Measurements from ENCODE around the gene IGF1.

Gene IGF1

DNA sequence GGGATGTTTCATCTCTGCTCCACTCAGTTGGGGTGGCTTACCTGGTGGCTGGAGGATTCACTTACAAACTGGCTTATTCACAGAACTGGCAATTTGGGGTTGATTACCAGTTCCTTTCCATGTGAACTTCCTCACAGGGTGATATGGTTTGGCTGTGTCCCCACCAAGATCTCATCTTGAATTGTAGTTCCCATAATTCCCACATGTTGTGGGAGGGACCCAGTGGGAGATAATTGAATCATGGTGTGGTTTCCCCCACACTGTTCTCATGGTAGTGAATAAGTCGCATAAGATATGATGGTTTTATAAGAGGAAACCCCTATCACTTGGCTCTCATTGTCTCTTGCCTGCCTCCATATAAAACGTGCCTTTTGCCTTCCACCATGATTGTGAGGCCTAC lies 26.9 kb upstream of the IGF1 start:
- Histone ChIP-seq H3K18ac (ENCODE audit: low read length) (no peak overlapping the region), H4K91ac (ENCODE audit: low read depth, low read length, poor library complexity) (no peak overlapping the region)
- no CpG with 5 or more reads among the region's 2 CpGs for WGBS, 2 donors (ENCODE audit: extremely low coverage in 2 of 2, insufficient read length in 2 of 2, insufficient replicate concordance in 1 of 2)

DNA sequence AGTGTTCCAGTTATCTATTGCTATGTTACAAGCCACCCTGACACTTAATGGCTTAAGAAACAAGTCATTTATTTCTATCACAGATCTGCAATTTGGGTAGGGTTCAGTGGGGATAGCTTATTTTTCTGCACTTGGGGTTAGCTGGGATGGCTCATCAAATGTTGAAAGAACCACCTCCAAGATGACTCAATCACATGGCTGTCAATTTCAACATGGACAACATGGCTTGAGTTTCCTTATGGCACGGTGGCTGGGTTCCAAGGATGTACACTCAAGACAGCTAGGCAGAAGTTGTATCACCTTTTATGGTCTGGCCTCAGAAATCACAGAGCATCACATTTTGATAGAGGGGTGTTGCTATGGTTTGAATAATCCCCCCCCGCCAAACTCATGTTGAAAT lies 24.5 kb upstream of the IGF1 start:
- H4K8ac ChIP-seq (ENCODE audit: low read depth, low read length) = no peak overlapping the region
- H3K36me3 ChIP-seq (replicated peaks in 1 of 2; ENCODE audit: control insufficient read depth in 2 of 2, insufficient read depth in 2 of 2, low read length in 2 of 2) = no peaks in the 10 kb centered on the region
- no peak overlapping the region for H2AK5ac ChIP-seq (ENCODE audit: low read depth, low read length)
- no peaks in the 10 kb centered on the region for H3K79me1 ChIP-seq (ENCODE audit: low read depth, low read length)
- H3K9me3 ChIP-seq (replicated peaks in 1 of 2; ENCODE audit: control insufficient read depth in 2 of 2, insufficient read depth in 1 of 2, low read depth in 1 of 2, low read length in 2 of 2) = no peaks in the 10 kb centered on the region
- no peak overlapping the region for H3K4me2 ChIP-seq (ENCODE audit: insufficient read depth, low read length, poor library complexity, severe bottlenecking)
- H2BK5ac ChIP-seq (ENCODE audit: low read length) = no peak overlapping the region
- H3K4me3 ChIP-seq (ENCODE audit: low read length in 2 of 2) = no peak overlapping the region
- H3K4ac ChIP-seq (ENCODE audit: low read length) = no peak overlapping the region
- no peak overlapping the region for H3K14ac ChIP-seq (ENCODE audit: low read length)
- no peak overlapping the region for H2BK120ac ChIP-seq (ENCODE audit: low read depth, low read length)
- H2AFZ ChIP-seq (ENCODE audit: low read length) = no peak overlapping the region
- WGBS, 2 donors (ENCODE audit: extremely low coverage in 2 of 2, insufficient read length in 2 of 2, insufficient replicate concordance in 1 of 2) = no CpG with 5 or more reads among the region's 2 CpGs
- H2BK12ac ChIP-seq (ENCODE audit: low read length) = no peak overlapping the region
- no peak overlapping the region for H2BK15ac ChIP-seq (ENCODE audit: low read length)
- H4K91ac ChIP-seq (ENCODE audit: low read depth, low read length, poor library complexity) = no peak overlapping the region
- no peak for DNase-seq (ENCODE audit: low spot score)
- no peak overlapping the region for H3K18ac ChIP-seq (ENCODE audit: low read length)
- H3K23ac ChIP-seq (ENCODE audit: low read depth, low read length, poor library complexity) = no peak overlapping the region
- H3K9ac ChIP-seq (ENCODE audit: low read depth, low read length, poor library complexity) = no peak overlapping the region
- H3K4me1 ChIP-seq (ENCODE audit: control insufficient read depth in 2 of 2, insufficient read depth in 1 of 2, low read depth in 1 of 2, low read length in 2 of 2) = peaks cover 0 to 1% of the 10 kb centered on the region in 2 donors
- no peak overlapping the region for H3K27ac ChIP-seq (replicated peaks; ENCODE audit: low read length)
- no peaks in the 10 kb centered on the region for H3K27me3 ChIP-seq (ENCODE audit: control insufficient read depth in 3 of 3, insufficient read depth in 3 of 3, low read depth in 1 of 3, low read length in 3 of 3)

More for the DNA sequence above, 26.9 kb upstream of the IGF1 start:
- no peak overlapping the region for H4K8ac ChIP-seq (ENCODE audit: low read depth, low read length)
- H3K4me2 ChIP-seq (ENCODE audit: insufficient read depth, low read length, poor library complexity, severe bottlenecking) = no peak overlapping the region
- no peak overlapping the region for H3K4ac ChIP-seq (ENCODE audit: low read length)
- DNase-seq (ENCODE audit: low spot score) = no peak
- H3K23ac ChIP-seq (ENCODE audit: low read depth, low read length, poor library complexity) = no peak overlapping the region
- no peaks in the 10 kb centered on the region for H3K36me3 ChIP-seq (replicated peaks in 1 of 2; ENCODE audit: control insufficient read depth in 2 of 2, insufficient read depth in 2 of 2, low read length in 2 of 2)
- no peak overlapping the region for H2BK15ac ChIP-seq (ENCODE audit: low read length)
- H3K27me3 ChIP-seq (ENCODE audit: control insufficient read depth in 3 of 3, insufficient read depth in 3 of 3, low read depth in 1 of 3, low read length in 3 of 3) = no peaks in the 10 kb centered on the region
- H2AK5ac ChIP-seq (ENCODE audit: low read depth, low read length) = no peak overlapping the region
- no peak overlapping the region for H2BK120ac ChIP-seq (ENCODE audit: low read depth, low read length)
- H3K4me3 ChIP-seq (ENCODE audit: low read length in 2 of 2) = no peak overlapping the region
- no peak overlapping the region for H3K14ac ChIP-seq (ENCODE audit: low read length)
- H3K4me1 ChIP-seq (ENCODE audit: control insufficient read depth in 2 of 2, insufficient read depth in 1 of 2, low read depth in 1 of 2, low read length in 2 of 2) = peaks cover 0 to 4% of the 10 kb centered on the region in 2 donors
- no peaks in the 10 kb centered on the region for H3K9me3 ChIP-seq (replicated peaks in 1 of 2; ENCODE audit: control insufficient read depth in 2 of 2, insufficient read depth in 1 of 2, low read depth in 1 of 2, low read length in 2 of 2)
- no peak overlapping the region for H2AFZ ChIP-seq (ENCODE audit: low read length)
- no peak overlapping the region for H2BK5ac ChIP-seq (ENCODE audit: low read length)
- H3K79me1 ChIP-seq (ENCODE audit: low read depth, low read length) = no peaks in the 10 kb centered on the region
- H3K9ac ChIP-seq (ENCODE audit: low read depth, low read length, poor library complexity) = no peak overlapping the region
- no peak overlapping the region for H2BK12ac ChIP-seq (ENCODE audit: low read length)
- H3K27ac ChIP-seq (replicated peaks; ENCODE audit: low read length) = no peak overlapping the region

DNA sequence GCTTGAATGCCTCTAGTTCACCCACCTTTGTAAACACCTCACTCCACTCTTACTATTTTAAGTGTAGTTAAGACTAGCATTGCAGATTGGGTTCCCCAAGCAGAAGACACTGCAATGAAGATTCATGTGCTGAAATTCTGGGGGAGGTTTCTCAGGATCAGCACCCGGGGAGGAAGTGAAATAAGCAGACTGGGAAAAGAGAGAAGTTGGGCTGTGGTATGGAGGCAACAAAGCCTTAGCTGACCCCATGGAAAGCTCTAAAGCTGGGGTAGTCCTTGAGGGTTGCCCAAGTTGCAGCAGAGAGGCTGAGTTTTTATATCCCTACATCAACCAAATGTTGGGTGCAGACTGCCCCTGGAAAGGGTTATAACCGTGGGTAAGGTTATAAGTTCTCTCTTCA lies 23.9 kb upstream of the IGF1 start:
- Histone ChIP-seq H4K8ac (ENCODE audit: low read depth, low read length) (no peak overlapping the region), H3K36me3 (replicated peaks in 1 of 2; ENCODE audit: control insufficient read depth in 2 of 2, insufficient read depth in 2 of 2, low read length in 2 of 2) (no peaks in the 10 kb centered on the region), H2BK12ac (ENCODE audit: low read length) (no peak overlapping the region), H4K91ac (ENCODE audit: low read depth, low read length, poor library complexity) (no peak overlapping the region), H3K27me3 (ENCODE audit: control insufficient read depth in 3 of 3, insufficient read depth in 3 of 3, low read depth in 1 of 3, low read length in 3 of 3) (no peaks in the 10 kb centered on the region), H3K23ac (ENCODE audit: low read depth, low read length, poor library complexity) (no peak overlapping the region), H3K79me1 (ENCODE audit: low read depth, low read length) (no peaks in the 10 kb centered on the region), H3K4me2 (ENCODE audit: insufficient read depth, low read length, poor library complexity, severe bottlenecking) (no peak overlapping the region), H2AK5ac (ENCODE audit: low read depth, low read length) (no peak overlapping the region), H3K27ac (replicated peaks; ENCODE audit: low read length) (no peak overlapping the region), H2BK120ac (ENCODE audit: low read depth, low read length) (no peak overlapping the region), H2BK15ac (ENCODE audit: low read length) (no peak overlapping the region), H3K4ac (ENCODE audit: low read length) (no peak overlapping the region), H3K4me3 (ENCODE audit: low read length in 2 of 2) (no peak overlapping the region), H3K14ac (ENCODE audit: low read length) (no peak overlapping the region), H3K9me3 (replicated peaks in 1 of 2; ENCODE audit: control insufficient read depth in 2 of 2, insufficient read depth in 1 of 2, low read depth in 1 of 2, low read length in 2 of 2) (no peaks in the 10 kb centered on the region), H2BK5ac (ENCODE audit: low read length) (no peak overlapping the region), H3K18ac (ENCODE audit: low read length) (no peak overlapping the region), H3K9ac (ENCODE audit: low read depth, low read length, poor library complexity) (no peak overlapping the region), H2AFZ (ENCODE audit: low read length) (no peak overlapping the region), H3K4me1 (ENCODE audit: control insufficient read depth in 2 of 2, insufficient read depth in 1 of 2, low read depth in 1 of 2, low read length in 2 of 2) (peaks cover 0 to 1% of the 10 kb centered on the region in 2 donors)
- WGBS, 2 donors (ENCODE audit: extremely low coverage in 2 of 2, insufficient read length in 2 of 2, insufficient replicate concordance in 1 of 2) = no CpG with 5 or more reads among the region's 2 CpGs
- DNase-seq (ENCODE audit: low spot score) = no peak

DNA sequence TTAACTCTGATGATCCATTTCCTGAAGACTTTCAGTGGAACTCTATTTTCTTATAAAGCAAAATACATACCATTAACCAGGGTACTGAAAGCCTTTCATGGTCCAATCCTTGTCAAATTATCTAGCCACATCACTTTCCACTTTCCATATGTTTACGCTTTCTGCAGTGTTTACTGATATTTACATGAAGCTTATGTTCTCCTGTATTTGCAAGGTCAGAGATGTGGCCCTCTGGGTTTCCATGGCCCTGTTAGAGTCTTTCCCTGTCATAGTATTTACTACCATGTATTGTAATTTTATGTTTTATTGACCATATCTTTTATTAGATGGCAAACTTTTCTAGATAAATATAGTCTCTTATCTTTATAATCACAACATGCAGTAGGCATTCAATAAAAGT lies 23.5 kb upstream of the IGF1 start:
- H4K8ac ChIP-seq (ENCODE audit: low read depth, low read length) = no peak overlapping the region
- no peak overlapping the region for H3K14ac ChIP-seq (ENCODE audit: low read length)
- no peak overlapping the region for H3K4me3 ChIP-seq (ENCODE audit: low read length in 2 of 2)
- no peaks in the 10 kb centered on the region for H3K27me3 ChIP-seq (ENCODE audit: control insufficient read depth in 3 of 3, insufficient read depth in 3 of 3, low read depth in 1 of 3, low read length in 3 of 3)
- H2BK120ac ChIP-seq (ENCODE audit: low read depth, low read length) = no peak overlapping the region
- H3K79me1 ChIP-seq (ENCODE audit: low read depth, low read length) = no peaks in the 10 kb centered on the region
- no peak overlapping the region for H3K18ac ChIP-seq (ENCODE audit: low read length)
- H2AK5ac ChIP-seq (ENCODE audit: low read depth, low read length) = no peak overlapping the region
- H4K91ac ChIP-seq (ENCODE audit: low read depth, low read length, poor library complexity) = no peak overlapping the region
- no peak for DNase-seq (ENCODE audit: low spot score)
- H3K9ac ChIP-seq (ENCODE audit: low read depth, low read length, poor library complexity) = no peak overlapping the region
- no CpG with 5 or more reads among the region's 1 CpG for WGBS, 2 donors (ENCODE audit: extremely low coverage in 2 of 2, insufficient read length in 2 of 2, insufficient replicate concordance in 1 of 2)
- H3K23ac ChIP-seq (ENCODE audit: low read depth, low read length, poor library complexity) = no peak overlapping the region
- H3K4me2 ChIP-seq (ENCODE audit: insufficient read depth, low read length, poor library complexity, severe bottlenecking) = no peak overlapping the region
- H3K4me1 ChIP-seq (ENCODE audit: control insufficient read depth in 2 of 2, insufficient read depth in 1 of 2, low read depth in 1 of 2, low read length in 2 of 2) = peaks cover 0 to 1% of the 10 kb centered on the region in 2 donors
- no peaks in the 10 kb centered on the region for H3K9me3 ChIP-seq (replicated peaks in 1 of 2; ENCODE audit: control insufficient read depth in 2 of 2, insufficient read depth in 1 of 2, low read depth in 1 of 2, low read length in 2 of 2)
- H3K27ac ChIP-seq (replicated peaks; ENCODE audit: low read length) = no peak overlapping the region
- H2BK12ac ChIP-seq (ENCODE audit: low read length) = no peak overlapping the region
- no peak overlapping the region for H2AFZ ChIP-seq (ENCODE audit: low read length)
- H3K36me3 ChIP-seq (replicated peaks in 1 of 2; ENCODE audit: control insufficient read depth in 2 of 2, insufficient read depth in 2 of 2, low read length in 2 of 2) = no peaks in the 10 kb centered on the region
- H2BK5ac ChIP-seq (ENCODE audit: low read length) = no peak overlapping the region
- no peak overlapping the region for H2BK15ac ChIP-seq (ENCODE audit: low read length)
- no peak overlapping the region for H3K4ac ChIP-seq (ENCODE audit: low read length)
